Measurements from ENCODE around the gene ATP6V0A4. TPM values are rescaled to one million over a fixed set of nuclear protein-coding genes. Genes with fewer than 3 reads are reported as not detected.

ATP6V0A4 gene
- total RNA-seq, 1 experiment from 2014 or later, result not detected

DNA sequence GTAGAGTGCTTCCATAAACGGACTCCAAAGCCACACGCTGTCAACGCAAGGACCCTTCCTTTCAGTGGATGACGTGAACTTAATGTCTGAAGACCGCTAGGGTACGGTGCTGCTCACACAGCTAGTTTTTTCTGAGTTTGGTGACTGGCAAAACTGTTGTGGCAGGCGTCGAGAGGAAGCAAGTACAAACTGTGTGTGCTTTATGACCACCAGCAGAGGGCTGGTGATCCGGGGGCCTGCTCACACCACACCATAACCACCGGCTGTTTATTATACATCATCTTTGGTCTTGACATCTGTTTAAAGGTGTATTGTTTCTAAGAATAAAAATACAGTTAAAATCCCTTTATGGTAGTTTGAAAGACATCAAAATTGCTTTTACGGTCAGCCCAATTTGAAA lies 37.1 kb upstream of the ATP6V0A4 start (continued):
- TF ChIP-seq ZFX (IDR thresholded peaks at IDR 0.05), result no peak
- TF ChIP-seq SP1 (IDR thresholded peaks at IDR 0.05; ENCODE audit: low read depth), result no peak
- TF ChIP-seq JUND (IDR thresholded peaks at IDR 0.05), result no peak
- TF ChIP-seq EZH2phosphoT487 (IDR thresholded peaks at IDR 0.05; ENCODE audit: borderline replicate concordance), result no peak
- TF ChIP-seq, protein P1, sequence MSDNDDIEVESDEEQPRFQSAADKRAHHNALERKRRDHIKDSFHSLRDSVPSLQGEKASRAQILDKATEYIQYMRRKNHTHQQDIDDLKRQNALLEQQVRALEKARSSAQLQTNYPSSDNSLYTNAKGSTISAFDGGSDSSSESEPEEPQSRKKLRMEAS (IDR thresholded peaks at IDR 0.05), result no peak
- no peak for TF ChIP-seq POLR2AphosphoS5 (IDR thresholded peaks at IDR 0.05; ENCODE audit: low read depth, low read length)
- TF ChIP-seq ZNF274 (IDR thresholded peaks at IDR 0.05; ENCODE audit: low read depth, low read length), result no peak

DNA sequence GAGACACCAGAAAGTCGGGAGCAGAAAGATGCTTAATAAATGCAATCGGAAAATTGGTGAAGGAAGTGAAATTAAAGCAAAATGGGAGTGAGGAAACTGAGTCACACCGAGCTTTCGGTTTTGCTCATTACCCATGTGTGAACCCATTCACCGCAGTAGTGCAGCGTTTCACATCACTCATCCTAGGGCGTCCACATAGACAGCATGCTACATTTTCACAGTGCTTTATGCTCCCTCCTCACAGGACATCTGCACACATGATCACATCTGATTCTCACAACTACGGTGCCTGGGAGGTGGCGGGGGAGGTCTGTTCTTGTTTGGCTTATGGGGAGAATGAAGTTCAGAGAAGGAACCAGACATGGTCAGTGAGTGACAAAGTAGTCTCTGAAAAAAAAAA lies 36.6 kb upstream of the ATP6V0A4 start:
- ChIA-PET POLR2A (no interaction called here), RAD21 (ENCODE audit: low non-redundant PET in 1 of 2, low total read pairs in 2 of 2, uncharacterized antibody in 2 of 2, unreplicated experiment in 2 of 2) (no interaction called here), CTCF (no interaction called here)
- H4K20me1 ChIP-seq (ENCODE audit: insufficient read depth), result no peaks in the 10 kb centered on the region
- no peak overlapping the region for H2AFZ ChIP-seq (ENCODE audit: low read depth, low read length, poor library complexity, severe bottlenecking)
- no peaks in the 10 kb centered on the region; the same call in 1 of the 2 replicates for H3K27me3 ChIP-seq (ENCODE audit: insufficient read depth, low read length)
- no peak for TF ChIP-seq POLR2A (IDR thresholded peaks at IDR 0.05; ENCODE audit: borderline replicate concordance, extremely low read depth, insufficient read depth, insufficient read length)
- no peak for TF ChIP-seq TCF7L2 (IDR thresholded peaks at IDR 0.05; ENCODE audit: borderline replicate concordance, extremely low read depth, insufficient read depth, insufficient read length)
- no peak for TF ChIP-seq YY1 (IDR thresholded peaks at IDR 0.05; ENCODE audit: extremely low read depth, insufficient replicate concordance, low read depth, low read length)
- TF ChIP-seq ELF1 (IDR thresholded peaks at IDR 0.05; ENCODE audit: borderline replicate concordance, low read depth), result no peak
- no peak for TF ChIP-seq EZH2 (IDR thresholded peaks at IDR 0.05)
- no peak for TF ChIP-seq RAD21 (IDR thresholded peaks at IDR 0.05; ENCODE audit: low read depth)
- TF ChIP-seq, protein P2, sequence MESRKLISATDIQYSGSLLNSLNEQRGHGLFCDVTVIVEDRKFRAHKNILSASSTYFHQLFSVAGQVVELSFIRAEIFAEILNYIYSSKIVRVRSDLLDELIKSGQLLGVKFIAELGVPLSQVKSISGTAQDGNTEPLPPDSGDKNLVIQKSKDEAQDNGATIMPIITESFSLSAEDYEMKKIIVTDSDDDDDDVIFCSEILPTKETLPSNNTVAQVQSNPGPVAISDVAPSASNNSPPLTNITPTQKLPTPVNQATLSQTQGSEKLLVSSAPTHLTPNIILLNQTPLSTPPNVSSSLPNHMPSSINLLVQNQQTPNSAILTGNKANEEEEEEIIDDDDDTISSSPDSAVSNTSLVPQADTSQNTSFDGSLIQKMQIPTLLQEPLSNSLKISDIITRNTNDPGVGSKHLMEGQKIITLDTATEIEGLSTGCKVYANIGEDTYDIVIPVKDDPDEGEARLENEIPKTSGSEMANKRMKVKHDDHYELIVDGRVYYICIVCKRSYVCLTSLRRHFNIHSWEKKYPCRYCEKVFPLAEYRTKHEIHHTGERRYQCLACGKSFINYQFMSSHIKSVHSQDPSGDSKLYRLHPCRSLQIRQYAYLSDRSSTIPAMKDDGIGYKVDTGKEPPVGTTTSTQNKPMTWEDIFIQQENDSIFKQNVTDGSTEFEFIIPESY (IDR thresholded peaks at IDR 0.05; ENCODE audit: extremely low read depth, insufficient replicate concordance, low read length), result no peak
- TF ChIP-seq, protein P1 (IDR thresholded peaks at IDR 0.05), result no peak
- H3K9me3 ChIP-seq (ENCODE audit: control insufficient read depth in 1 of 2, insufficient read depth in 1 of 2, low read depth in 1 of 2, low read length in 2 of 2), result no peaks in the 10 kb centered on the region
- no peak overlapping the region for H3K4me3 ChIP-seq (replicated peaks in 1 of 2; ENCODE audit: low read depth in 1 of 2, low read length in 2 of 2)
- no peak overlapping the region for H3K27ac ChIP-seq (ENCODE audit: low read depth, low read length)
- no peaks in the 10 kb centered on the region for H3K4me1 ChIP-seq (ENCODE audit: control insufficient read depth in 1 of 2, insufficient read depth in 2 of 2, low read length in 2 of 2)
- no peak overlapping the region for H3K9ac ChIP-seq (ENCODE audit: low read length)
- H3K4me2 ChIP-seq (ENCODE audit: low read length), result no peak overlapping the region
- DNase-seq (ENCODE audit: low read depth, low spot score) (no peak), ATAC-seq (no peak)
- H3K79me2 ChIP-seq (ENCODE audit: insufficient read depth, low read length), result no peaks in the 10 kb centered on the region
- intact Hi-C loops (cut with micrococcal nuclease), result no loop called here
- H3K36me3 ChIP-seq (ENCODE audit: control insufficient read depth in 1 of 2, insufficient read depth in 2 of 2, low read length in 2 of 2), result 0 out of 4 replicates have a peak, but pooled peaks cover 0 to 3% of the 10 kb centered on the region in 2 experiments
- no peaks in the 10 kb centered on the region for H3K9me2 ChIP-seq (ENCODE audit: insufficient read depth)
- BruUV-seq (replicated peaks), result no TSS peak
